ENCODE results near the gene NHP2.

DNA sequence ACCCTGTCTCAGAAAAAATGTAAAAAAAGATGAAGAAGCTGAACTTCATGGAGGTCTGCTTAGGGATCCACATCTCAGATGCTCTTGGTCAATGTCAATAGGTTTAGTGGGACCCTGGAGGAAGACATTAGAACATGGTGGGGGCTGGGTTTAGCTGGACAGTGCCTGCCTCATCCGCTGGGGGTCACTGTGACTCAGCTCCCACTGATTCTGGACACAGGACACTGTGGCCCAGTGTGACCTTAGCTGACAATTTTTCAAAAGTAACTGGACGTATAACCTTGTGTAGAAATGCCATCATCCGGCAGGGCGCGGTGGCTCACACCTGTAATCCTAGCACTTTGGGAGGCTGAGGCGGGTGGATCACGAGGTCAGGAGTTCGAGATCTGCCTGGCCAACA, 43.3 kb upstream of the NHP2 start:
- TF ChIP-seq, protein P1, sequence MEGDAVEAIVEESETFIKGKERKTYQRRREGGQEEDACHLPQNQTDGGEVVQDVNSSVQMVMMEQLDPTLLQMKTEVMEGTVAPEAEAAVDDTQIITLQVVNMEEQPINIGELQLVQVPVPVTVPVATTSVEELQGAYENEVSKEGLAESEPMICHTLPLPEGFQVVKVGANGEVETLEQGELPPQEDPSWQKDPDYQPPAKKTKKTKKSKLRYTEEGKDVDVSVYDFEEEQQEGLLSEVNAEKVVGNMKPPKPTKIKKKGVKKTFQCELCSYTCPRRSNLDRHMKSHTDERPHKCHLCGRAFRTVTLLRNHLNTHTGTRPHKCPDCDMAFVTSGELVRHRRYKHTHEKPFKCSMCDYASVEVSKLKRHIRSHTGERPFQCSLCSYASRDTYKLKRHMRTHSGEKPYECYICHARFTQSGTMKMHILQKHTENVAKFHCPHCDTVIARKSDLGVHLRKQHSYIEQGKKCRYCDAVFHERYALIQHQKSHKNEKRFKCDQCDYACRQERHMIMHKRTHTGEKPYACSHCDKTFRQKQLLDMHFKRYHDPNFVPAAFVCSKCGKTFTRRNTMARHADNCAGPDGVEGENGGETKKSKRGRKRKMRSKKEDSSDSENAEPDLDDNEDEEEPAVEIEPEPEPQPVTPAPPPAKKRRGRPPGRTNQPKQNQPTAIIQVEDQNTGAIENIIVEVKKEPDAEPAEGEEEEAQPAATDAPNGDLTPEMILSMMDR (conservative IDR thresholded peaks at IDR 0.05; ENCODE audit: low read depth, low read length) = peak; percentile 32; the same call in 1 of the 2 replicates
- no peak for TF ChIP-seq EZH2 (IDR thresholded peaks at IDR 0.05; ENCODE audit: borderline replicate concordance, low read depth, low read length, poor library complexity, severe bottlenecking)

Data from A673 (cell line).